Activated CD4-positive, alpha-beta T cell treated with anti-CD3 and anti-CD28 coated beads, Interleukin-2, amount 50 U/mL, for 1 hour (primary cell): ENCODE results near the gene OMP.

Source experiments
- DNase-seq: peaks from one replicate; pipeline ENCODE4 v3.0.0-alpha.2; 2020

The OMP gene

DNA sequence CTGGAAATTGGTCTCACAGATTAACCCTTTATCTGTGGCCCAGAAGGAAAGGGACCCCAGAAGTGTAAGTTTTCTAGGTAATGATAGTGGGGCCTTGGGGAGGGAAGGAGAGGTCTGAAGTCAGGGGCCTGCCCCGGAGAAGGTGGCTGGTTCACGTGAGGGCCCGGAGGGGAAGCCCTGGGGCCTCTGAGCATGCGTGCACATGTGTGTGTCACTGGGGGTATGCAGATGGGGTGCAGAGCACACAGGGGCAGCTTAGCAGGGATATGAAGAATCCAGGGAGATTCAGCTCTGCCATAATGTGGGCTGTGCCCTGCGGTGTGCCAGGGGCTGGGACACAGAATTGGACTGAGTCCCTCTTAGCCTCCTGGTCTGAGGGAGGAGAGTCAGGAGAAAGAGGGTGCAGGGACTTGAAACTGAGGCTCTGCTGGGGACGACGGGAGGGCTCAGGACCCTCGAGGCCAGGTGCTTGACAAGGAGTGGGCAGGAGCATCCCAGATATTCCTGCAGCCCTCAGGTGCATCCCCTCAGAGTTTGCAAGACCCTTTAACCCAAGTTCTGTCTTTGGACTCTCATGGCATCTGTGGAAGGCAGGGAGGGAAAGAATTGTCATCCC lies 40.9 kb downstream of the OMP start:
- no peak for DNase-seq

DNA sequence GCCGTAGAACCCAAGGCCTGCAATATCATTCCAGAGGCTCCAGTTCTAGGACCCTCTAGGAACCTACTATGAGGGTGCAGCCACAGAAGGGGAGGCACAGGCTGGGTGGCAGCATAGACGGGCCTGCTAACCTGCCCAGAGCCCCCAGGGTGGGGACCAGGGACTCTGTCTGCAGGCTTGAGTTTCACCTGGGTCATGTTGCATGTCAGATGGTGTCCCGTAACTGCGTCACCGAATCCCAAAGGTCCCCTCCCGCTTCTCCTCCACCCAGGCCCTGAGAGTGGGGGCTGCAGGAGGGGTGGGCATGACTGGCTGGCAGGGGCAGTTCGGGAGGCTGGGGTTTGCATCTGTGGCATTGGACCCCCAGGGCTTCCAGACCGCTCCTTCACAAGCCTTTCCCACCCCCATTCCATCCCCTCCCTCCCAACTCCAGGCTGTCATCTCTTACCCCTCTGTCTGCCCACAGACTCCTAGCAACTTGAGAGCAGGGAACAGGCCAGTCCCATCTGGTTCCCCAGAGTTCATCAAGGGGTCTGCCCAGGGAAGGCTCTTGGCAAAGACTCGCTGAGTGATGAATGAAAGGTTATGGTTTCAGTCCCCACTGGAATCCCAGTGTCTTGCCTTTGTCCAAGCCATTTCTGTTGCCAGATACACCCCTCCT lies 41.7 kb downstream of the OMP start:
- no peak for DNase-seq

DNA sequence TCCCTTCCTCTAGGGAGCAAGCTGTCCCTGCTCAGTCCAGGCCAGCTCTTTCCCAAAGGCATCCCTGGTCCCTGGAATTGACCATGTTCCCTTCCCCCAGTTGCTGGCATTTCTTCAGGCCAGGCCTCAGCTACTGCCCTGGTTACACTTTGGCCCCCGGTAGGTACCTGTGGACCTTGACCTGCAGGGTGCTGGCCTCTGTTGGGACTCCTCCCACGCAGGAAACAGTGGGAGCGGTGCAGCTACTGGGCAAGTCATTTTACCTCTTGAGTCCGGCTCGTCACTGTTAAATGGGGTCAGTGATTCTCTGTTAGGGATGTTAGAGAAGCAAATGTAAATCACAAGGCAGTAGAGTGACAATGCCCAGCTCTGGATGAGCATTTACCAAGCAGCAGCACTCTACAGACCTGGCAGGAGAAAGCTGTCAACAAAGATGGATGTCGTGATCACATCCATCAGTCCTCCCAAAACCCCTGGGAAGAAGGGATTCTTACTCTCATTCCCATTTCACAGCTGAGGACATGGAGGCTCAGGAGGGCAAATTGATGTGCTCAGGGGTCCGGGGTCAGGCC lies 42.3 kb downstream of the OMP start:
- no peak for DNase-seq

DNA sequence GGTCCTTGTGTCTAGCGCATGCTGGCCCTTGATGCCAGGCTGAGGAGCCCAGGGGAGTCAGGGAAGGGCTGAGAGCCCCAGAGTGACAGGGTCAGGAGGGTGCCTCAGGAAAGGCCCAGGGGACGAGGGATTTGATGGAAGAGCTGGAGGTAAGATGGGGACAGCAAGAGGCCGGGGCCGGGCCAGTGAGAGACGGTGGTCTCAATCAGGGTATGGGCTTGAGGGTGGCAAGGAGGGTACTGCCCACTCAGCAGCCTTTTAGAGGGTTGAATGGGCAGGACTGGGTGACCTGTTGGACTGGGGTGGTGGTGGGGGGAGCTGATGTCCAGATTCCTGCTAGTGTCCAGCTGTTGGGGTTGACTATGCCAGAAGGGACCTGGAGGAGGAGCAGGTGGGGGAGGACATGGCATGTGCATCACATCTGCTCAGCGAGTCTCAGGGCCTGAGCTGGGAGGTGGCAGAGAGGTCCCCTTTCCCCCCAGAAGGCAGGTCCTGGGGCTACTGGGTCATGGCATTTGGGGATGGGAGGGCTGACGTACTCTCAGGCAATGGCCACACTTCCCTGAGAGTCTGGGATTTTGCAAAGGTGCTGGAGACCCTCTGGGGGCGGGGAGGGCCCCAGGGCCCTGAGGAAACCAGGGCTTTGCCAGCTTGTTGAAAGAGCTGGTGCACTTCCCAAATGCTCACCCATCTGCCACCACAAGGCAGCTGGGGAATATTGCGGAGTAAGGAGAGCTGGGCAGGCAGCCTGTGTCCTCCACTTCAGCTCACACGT lies 43.8 kb downstream of the OMP start:
- DNase-seq: no peak

DNA sequence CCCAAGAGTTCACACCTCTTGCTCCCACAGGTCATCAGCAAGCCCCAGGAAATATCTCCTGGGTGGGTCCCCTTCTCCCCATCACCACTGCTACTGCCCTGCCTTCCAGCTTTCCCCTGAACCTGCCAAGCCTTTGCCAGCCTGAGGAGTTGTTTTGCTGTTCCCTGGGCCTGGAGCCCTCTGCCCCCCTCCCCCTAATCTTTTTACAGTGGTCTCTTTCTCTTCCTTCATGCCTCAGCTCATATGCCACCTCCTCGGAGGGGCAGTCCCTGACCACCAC lies 44.3 kb downstream of the OMP start:
- no peak for DNase-seq

DNA sequence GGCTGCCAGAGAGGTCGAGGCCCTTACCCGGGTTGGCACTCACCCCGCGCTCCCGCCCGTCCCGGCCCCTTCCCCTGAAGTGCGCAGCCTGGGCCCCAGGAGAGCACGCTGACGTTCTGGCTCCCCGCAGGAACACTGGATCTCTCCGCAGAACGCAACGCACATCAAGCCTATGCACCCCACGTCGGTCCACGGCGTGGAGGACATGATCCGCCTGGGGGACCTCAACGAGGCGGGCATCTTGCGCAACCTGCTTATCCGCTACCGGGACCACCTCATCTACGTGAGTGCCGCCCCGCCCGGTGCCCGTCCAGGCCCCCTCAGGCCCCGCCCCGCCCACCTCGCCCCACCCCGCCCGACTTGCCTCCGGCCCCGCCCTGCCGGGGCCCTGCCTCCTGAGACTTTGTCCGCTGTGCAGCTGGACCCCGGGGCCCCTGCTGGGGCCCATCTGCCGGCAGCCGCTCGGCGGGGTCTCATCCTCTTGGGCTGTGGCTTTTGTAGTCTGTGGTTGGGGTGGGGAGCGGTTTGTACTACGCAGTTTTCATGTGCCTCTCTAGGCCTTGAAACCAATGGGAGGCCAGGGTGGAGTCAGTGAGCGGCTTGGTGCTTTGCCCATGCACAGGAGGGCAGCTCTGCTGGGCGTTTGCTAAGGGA lies 45.2 kb downstream of the OMP start:
- no peak for DNase-seq

DNA sequence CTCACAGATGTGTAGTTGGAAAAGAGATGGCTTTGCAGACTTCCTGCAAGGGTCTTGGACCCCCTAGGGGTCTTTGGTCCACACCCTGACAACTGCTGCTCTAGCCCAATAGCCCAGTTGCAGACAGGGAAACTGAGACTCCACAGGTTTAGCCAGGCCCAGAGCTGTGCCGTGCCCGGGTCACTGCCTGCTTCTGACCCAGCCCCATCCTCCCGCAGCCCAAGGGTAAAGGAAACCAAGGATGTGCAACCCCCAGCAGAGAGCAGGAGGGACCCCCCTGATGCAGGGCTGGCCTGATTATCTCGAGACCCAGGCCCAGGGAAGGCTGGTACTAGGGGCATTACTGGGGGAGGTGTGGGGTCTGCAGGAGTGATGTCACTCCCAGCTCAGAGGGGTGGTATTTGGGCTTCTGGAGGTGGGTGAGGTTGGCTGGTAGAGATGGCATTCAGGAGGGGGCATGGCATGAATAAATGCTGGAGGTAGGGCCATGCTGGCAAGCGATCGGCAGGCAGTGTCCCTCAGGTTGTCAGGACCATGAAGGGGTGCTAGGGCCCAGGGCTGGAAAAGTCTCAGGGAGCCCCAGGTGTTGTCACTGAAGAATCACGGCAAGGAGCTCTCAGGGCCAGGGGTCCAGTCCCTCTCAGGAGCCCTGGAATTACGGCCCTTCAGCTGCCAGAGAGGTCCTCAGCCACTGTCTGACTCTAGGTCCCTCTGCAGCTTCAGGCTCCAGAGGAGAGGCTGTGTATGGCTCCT lies 46.5 kb downstream of the OMP start:
- DNase-seq: no peak

DNA sequence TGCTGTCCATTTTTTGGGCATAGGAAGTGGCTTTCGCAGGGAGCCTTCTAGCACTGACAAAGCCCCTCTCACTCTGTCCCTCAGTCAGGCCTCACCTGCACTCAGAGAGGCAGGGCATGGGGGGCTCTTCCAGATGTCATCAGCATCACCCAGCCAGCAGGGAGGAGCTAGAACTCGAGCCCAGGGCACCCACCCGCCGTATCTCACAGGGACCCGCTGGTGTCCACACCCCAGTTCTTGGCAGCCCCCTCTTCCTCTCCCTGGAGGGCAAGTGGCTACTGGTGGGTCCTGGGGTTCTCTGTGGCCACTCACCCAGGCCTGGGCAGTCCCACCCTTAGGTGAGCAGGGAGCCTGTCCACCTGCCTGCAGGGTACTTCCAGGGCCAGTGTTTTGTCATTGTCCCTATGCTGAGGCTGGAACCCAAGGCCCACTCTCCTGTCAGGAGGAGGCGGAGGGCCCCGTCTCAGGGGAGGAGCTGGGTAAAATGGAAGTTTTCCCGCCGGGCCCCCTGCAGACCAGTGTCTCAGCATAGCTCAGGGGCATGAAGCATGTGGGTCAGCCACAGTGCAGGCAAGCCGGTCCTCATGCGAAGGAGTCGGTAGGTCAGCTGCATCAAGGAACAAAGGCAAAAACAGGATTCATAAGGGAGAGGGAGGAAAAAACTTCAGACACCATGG lies 47.2 kb downstream of the OMP start:
- no peak for DNase-seq

DNA sequence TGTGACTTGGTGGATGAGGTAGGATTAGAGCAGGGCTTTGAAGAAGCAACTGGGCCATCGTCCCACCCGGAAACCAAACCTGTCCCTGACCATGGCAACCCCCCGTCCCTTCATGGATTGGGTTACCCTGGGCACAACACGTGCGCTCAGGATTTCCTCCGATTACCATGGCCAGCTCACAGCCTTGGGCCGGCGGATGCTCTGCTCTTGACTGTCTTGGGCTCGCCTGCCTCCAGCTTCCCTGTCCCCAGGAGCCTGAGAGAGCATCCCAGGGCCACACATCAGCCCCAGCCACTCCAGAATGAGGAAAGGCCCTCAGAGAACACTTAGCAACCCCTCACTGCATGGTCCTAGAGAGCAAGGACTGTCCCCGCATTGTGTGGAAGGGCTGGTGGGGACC lies 48.2 kb downstream of the OMP start:
- DNase-seq: no peak

DNA sequence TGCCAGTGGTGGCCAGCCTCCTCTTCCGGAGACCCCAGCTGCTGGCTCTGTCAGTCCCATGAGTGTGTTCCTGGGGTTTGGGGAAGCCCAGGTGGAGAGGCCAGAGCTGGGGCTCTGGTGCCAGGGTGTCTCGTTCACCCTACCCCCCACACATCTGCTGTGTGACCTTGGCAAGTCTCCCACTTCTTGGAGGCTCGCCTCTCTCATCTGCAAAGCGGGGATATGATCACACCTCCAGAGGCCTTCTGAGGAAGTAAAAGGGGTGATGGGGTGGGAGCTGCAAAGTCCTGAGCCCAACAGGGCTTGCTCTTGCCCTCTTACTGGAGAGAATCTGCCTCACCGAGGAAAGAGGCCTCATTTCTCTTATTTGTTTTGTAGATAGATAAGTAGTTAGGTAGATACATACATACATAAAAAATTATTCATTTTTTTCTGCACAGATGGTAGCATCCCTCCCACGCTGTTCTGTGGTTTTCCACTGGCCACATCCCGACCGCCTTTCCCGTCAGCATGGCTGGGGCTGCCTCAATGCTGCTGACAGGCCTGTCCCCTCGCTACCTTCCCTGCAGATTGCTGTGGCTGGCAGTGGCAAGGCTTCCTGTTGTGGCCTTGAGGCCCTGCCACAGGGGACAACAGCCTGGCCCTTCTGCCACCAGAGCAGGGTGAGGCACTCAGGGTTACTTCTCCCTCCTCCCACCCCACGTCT lies 49.3 kb downstream of the OMP start:
- DNase-seq: peak; percentile 24

DNA sequence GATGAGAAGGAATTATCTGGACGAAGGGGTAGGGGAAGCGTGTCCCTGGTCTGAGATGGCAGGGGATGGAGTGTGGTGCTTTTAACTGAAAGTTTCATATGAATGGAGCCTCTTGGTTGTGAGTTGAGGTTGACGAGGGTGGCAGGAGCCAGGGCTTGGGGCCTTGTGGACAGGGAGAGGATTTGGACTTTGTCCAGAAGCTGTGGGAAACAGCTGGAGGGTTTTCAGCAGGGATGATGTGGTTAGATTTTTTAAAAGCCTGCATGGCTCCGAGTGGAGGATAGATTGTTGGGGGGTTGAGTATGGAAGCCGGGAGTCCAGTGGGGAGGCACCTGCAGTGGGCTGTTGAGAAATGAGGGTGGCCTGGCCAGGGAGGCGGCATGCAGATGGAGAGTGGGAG lies 50.2 kb downstream of the OMP start:
- no peak for DNase-seq
